Activated B cell treated with CpG ODN at 0.5 μM for 24 hours (primary cell): Measurements from ENCODE around the gene CST11. TPM values are rescaled to one million over a fixed set of nuclear protein-coding genes. Genes with fewer than 3 reads are reported as not detected.

Experiments used
- ATAC-seq: fragments of 200-7000 bp; cut with Tn5 transposase; one replicate; pipeline ENCODE4 v1.10.0; 2021; ENCODE audit warnings: low read depth, mild to moderate bottlenecking, moderate library complexity
- CTCF ChIA-PET: fragments of 350-600 bp; sonication (Branson Sonifier 250); formaldehyde crosslinking; loops from one replicate; lab custom pipeline; 2021; ENCODE audit warnings: antibody characterized with exemption; lab: Charles Lee
- POLR2A ChIA-PET: fragments of 350-600 bp; sonication (Branson Sonifier 250); formaldehyde crosslinking; loops from one replicate; lab custom pipeline; 2021; ENCODE audit warnings: antibody characterized with exemption; lab: Charles Lee
- DNase-seq: peaks from one replicate; pipeline ENCODE4 v3.0.0; 2022
- H3K27ac Mint-ChIP-seq: one replicate; pipeline ENCODE4 v1.8.0; 2020; ENCODE audit warnings: mixed read lengths
- H3K27me3 Mint-ChIP-seq: one replicate; pipeline ENCODE4 v1.8.0; 2021; ENCODE audit warnings: mixed read lengths
- H3K36me3 Mint-ChIP-seq: one replicate; pipeline ENCODE4 v1.8.0; 2021; ENCODE audit warnings: low read depth, mixed read lengths
- H3K4me1 Mint-ChIP-seq: one replicate; pipeline ENCODE4 v1.8.0; 2021; ENCODE audit warnings: mixed read lengths
- H3K4me3 Mint-ChIP-seq: one replicate; pipeline ENCODE4 v1.8.0; 2020; ENCODE audit warnings: mild to moderate bottlenecking, mixed read lengths
- H3K9me3 Mint-ChIP-seq: one replicate; pipeline ENCODE4 v1.8.0; 2020; ENCODE audit warnings: mixed read lengths
- intact Hi-C: fragments of 100-400 bp; cut with micrococcal nuclease; formaldehyde crosslinking; loops from one replicate; pipeline ENCODE4 v1.15.1; 2024
- total RNA-seq: library from RNA; stranded (reverse); gene quantifications from 2 replicates; pipeline ENCODE4 v1.2.3, GENCODE V29; 2022
- TF ChIP-seq, protein P1 (sequence below): fragments of 200-600 bp; IDR thresholded peaks from one replicate; pipeline ENCODE4 v1.8.0; 2022; ENCODE audit warnings: antibody characterized with exemption, mild to moderate bottlenecking

Gene CST11
- total RNA-seq, 1 donor from 2014 or later = not detected

DNA sequence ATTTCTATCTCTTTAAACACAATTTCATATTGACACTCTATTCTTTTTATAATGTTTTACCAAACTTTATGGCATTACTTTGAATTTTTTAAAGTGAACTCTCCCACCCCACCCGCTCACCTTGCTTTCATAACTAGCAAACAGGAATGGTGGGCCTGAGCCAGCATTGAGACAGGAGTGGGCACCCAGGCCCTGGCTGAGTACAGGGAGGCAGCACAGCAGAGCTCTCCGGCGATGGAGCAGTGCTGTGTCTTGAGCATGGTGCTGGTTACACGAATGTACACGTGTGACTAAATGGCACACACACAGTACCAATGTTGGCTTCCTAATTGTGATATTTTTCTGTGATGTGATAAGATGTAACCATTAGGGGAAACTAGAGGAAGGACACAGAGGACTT is 4.5 kb downstream of the CST11 start:
- H3K4me1 Mint-ChIP-seq = no peaks in the 10 kb centered on the region
- intact Hi-C loops = loop anchor here (5.0 kb wide), 1 partner anchor 1111 kb away; no protein-coding TSS in a partner anchor
- H3K27me3 Mint-ChIP-seq = no peaks in the 10 kb centered on the region
- no peak overlapping the region for H3K27ac Mint-ChIP-seq
- ChIA-PET CTCF (no interaction called here), POLR2A (no interaction called here)
- H3K9me3 Mint-ChIP-seq = no peaks in the 10 kb centered on the region
- no peak overlapping the region for H3K4me3 Mint-ChIP-seq
- DNase-seq (no peak), ATAC-seq (no peak)
- TF ChIP-seq, protein P1, sequence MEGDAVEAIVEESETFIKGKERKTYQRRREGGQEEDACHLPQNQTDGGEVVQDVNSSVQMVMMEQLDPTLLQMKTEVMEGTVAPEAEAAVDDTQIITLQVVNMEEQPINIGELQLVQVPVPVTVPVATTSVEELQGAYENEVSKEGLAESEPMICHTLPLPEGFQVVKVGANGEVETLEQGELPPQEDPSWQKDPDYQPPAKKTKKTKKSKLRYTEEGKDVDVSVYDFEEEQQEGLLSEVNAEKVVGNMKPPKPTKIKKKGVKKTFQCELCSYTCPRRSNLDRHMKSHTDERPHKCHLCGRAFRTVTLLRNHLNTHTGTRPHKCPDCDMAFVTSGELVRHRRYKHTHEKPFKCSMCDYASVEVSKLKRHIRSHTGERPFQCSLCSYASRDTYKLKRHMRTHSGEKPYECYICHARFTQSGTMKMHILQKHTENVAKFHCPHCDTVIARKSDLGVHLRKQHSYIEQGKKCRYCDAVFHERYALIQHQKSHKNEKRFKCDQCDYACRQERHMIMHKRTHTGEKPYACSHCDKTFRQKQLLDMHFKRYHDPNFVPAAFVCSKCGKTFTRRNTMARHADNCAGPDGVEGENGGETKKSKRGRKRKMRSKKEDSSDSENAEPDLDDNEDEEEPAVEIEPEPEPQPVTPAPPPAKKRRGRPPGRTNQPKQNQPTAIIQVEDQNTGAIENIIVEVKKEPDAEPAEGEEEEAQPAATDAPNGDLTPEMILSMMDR = no peak
- no peaks in the 10 kb centered on the region for H3K36me3 Mint-ChIP-seq

DNA sequence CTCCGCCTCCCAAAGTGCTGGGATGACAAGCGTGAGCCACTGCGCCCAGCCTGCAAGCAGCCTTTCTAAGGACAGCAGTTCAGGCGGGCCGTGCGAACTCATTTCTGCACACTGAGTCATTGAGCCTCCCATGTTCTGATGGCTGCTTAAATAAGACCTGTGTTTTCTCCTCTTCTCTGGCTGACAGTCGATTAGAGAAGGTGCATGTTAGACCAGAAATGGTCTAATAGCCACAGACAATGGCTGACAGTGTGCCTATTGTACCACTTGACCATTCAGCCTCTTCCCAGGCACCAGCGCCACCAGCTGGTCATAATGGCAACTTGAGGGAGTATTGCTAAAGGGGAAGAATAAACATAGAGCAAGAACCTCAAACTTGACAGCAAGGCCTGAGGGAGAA is 6.2 kb downstream of the CST11 start:
- no peak overlapping the region for H3K27ac Mint-ChIP-seq
- DNase-seq (no peak), ATAC-seq (no peak)
- no peaks in the 10 kb centered on the region for H3K4me1 Mint-ChIP-seq
- intact Hi-C loops = loop anchor here (1.0 to 5.0 kb wide), 2 partner anchors 96 to 1109 kb away; partner anchors contain the start of gene NXT1
- H3K9me3 Mint-ChIP-seq = no peaks in the 10 kb centered on the region
- POLR2A ChIA-PET = no interaction called here
- TF ChIP-seq, protein P1 = no peak
- CTCF ChIA-PET = interaction anchor here (1.4 to 1.6 kb wide), 2 partner anchors 97 to 755 kb away, joined by 9 to 10 read pairs; no protein-coding TSS in a partner anchor
- H3K36me3 Mint-ChIP-seq = no peaks in the 10 kb centered on the region
- no peak overlapping the region for H3K4me3 Mint-ChIP-seq
- peaks cover 2% of the 10 kb centered on the region for H3K27me3 Mint-ChIP-seq

DNA sequence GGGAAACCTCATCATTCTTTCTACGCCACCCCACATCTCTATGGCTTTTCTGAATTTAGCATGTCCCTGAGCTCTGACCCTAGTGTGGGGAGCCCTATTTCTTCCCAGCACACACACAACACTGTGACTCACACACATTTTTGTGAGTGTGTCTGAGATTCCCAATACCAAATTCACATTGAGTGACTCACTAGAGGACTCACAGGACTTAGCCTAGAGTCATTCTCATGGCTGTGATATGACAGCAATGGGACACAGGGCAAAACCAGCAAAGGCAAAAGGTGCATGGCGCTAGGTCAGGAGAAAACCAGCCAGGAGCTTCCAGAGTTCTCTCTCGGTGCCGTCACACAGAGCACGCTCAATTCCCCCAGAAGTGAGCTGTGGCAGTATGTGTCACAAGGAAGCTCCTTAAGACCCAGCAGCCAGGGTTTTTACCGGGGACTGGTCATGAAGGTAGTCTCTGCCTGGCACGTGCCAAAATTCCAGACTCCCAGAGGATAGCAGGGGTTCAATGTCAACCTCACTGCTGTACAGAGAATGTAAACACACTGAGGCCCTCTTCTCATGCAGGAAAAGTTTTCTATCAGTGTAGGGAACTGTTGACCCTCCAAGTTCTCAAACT is 7.0 kb downstream of the CST11 start:
- TF ChIP-seq, protein P1 = no peak
- ChIA-PET POLR2A (no interaction called here), CTCF (interaction anchor here (0.7 to 1.4 kb wide), 2 partner anchors 752 to 754 kb away, joined by 3 to 9 read pairs; no protein-coding TSS in a partner anchor)
- intact Hi-C loops = loop anchor here (1.0 to 5.0 kb wide), 2 partner anchors 95 to 1108 kb away; partner anchors contain the start of gene NXT1
- no peaks in the 10 kb centered on the region for H3K36me3 Mint-ChIP-seq
- no peak overlapping the region for H3K27ac Mint-ChIP-seq
- H3K9me3 Mint-ChIP-seq = no peaks in the 10 kb centered on the region
- ATAC-seq (no peak), DNase-seq (no peak)
- H3K27me3 Mint-ChIP-seq = peaks cover 2% of the 10 kb centered on the region
- H3K4me3 Mint-ChIP-seq = no peak overlapping the region
- no peaks in the 10 kb centered on the region for H3K4me1 Mint-ChIP-seq

DNA sequence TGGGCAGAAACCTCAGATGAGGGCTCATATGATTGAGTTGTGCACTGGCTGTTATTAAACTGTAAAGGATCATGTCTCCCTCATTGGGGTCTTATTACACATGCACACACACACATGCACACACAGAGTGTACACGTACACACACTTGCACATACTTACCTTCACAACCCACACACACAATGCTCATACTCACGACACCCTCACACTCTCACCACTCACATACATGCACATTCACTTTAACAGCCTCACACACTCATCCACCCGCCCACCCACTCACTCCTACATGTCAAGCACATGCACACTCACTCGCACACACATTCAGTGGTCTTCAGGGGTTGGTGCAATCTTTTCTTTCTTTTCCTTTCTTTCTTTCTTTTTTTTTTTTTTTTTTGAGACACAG is 7.8 kb downstream of the CST11 start:
- Mint-ChIP-seq H3K27ac (no peak overlapping the region), H3K9me3 (no peaks in the 10 kb centered on the region), H3K4me1 (no peaks in the 10 kb centered on the region), H3K27me3 (peaks cover 2% of the 10 kb centered on the region), H3K4me3 (no peak overlapping the region), H3K36me3 (no peaks in the 10 kb centered on the region)
- ChIA-PET POLR2A (no interaction called here), CTCF (interaction anchor here (0.7 to 1.5 kb wide), 3 partner anchors 24 to 753 kb away, joined by 3 to 9 read pairs (median 4); partner anchors contain the start of gene NAPB)
- no peak for DNase-seq
- TF ChIP-seq, protein P1 = no peak
- intact Hi-C loops = loop anchor here (5.0 kb wide), 2 partner anchors 552 to 1108 kb away; no protein-coding TSS in a partner anchor
- no peak for ATAC-seq

DNA sequence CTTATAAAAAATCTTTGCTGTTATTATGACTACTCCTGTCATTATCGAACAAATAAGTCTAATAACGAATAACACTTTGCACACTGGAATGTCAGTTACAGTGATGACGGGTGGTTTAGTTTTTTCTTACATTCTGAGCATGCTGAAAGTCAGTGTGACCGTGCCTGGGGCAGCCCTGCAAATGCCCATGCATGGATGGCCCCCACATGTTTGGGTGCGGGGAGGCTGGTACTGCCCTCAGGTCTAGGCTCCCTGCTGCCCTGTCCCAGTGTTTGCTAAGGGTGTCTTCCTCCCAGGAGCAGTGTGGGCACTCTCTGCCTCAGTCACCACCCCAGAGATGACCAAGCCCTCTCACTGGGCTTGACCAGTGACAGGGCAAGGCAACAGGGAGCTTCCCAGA is 10.2 kb downstream of the CST11 start:
- intact Hi-C loops = loop anchor here (5.0 kb wide), 1 partner anchor 555 kb away; no protein-coding TSS in a partner anchor
- ATAC-seq = no peak
- POLR2A ChIA-PET = no interaction called here
- Mint-ChIP-seq H3K4me1 (no peaks in the 10 kb centered on the region), H3K27ac (no peak overlapping the region), H3K36me3 (no peaks in the 10 kb centered on the region), H3K4me3 (no peak overlapping the region), H3K9me3 (no peaks in the 10 kb centered on the region), H3K27me3 (peaks cover 5% of the 10 kb centered on the region)
- TF ChIP-seq, protein P1 = no peak
- no peak for DNase-seq
- CTCF ChIA-PET = interaction anchor here (1.1 to 2.0 kb wide), 5 partner anchors 8 to 554 kb away, joined by 3 to 9 read pairs (median 5); partner anchors contain the start of gene CST11
